Stimulated activated CD8-positive, alpha-beta memory T cell treated with anti-CD3 and anti-CD28 coated beads, Interleukin-12 subunit alpha, Interleukin-12 subunit beta, amount 100 ng/mL, for 1 hour (primary cell): Measurements from ENCODE around the gene PSRC1.

Experiments used
- DNase-seq: peaks from one replicate; pipeline ENCODE4 v3.0.0-alpha.2; 2020; ENCODE audit warnings: low read depth

PSRC1 gene

DNA sequence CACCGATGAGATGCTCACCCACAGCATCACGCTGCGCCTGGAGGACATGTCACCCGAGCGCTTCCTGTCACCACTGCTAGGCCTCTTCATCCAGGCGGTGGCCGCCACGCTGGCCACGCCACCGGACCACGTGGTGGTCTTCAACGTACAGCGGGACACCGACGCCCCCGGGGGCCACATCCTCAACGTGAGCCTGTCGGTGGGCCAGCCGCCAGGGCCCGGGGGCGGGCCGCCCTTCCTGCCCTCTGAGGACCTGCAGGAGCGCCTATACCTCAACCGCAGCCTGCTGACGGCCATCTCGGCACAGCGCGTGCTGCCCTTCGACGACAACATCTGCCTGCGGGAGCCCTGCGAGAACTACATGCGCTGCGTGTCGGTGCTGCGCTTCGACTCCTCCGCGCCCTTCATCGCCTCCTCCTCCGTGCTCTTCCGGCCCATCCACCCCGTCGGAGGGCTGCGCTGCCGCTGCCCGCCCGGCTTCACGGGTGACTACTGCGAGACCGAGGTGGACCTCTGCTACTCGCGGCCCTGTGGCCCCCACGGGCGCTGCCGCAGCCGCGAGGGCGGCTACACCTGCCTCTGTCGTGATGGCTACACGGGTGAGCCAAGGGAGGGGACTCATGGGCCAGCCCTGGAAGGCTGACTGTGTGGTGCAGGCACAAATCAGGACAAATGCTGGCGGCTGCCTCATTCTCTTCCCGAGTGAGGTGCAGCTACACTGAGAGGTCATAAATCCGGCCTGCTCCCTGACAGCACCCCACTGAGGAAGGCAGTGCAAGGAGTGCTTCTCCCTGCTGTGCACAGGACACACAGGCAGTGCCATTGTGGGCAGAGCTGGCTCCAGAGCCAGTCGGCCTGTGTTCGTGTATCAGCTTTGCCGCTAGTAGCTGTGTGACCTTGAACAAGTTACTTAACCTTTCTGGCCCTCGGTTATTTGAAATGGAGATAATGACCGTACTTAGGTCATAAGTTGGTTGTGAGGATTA, 24.2 kb downstream of the PSRC1 start:
- no peak for DNase-seq

GRCh38 chr1:109257682-109258421, 25.1 kb downstream of the PSRC1 start:
- DNase-seq: no peak

DNA sequence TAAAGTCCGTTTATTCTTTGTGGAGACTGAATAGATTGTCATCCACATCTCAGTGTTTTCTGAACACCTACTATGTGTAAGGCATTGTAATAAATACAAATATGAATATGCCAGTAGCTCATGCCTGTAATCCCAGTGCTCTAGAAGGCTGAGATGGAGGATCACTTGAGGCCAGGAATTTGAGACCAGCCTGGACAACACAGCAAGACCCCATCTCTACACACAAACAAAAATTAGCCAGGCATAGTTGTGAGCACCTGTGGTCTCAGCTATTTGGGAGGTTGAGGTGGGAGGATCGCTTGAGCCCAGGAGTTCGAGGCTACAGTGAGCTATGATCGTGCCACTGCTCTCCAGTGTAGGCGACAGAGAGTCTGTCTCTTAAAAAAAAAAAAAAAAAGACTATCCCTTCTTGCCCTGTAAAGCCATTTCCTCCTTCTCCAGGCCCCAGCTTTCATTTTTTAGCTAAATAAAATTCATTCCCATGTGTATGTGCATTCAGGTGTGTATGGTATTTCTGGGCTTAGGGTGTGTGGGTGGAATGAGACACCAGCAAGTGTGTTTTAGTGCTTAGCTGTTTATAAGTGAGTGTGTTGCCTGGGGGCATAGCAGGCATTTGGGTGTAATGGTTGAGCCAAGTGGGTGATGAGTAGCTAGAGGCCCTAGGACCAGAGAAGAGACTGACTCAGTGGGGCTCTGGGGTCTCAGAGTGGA, 25.8 kb downstream of the PSRC1 start:
- no peak for DNase-seq

GRCh38 chr1:109256085-109256484, 26.9 kb downstream of the PSRC1 start:
- DNase-seq: no peak

- no peak for DNase-seq
Observed at GRCh38 chr1:109255678-109256077, 27.3 kb downstream of the PSRC1 start.

DNA sequence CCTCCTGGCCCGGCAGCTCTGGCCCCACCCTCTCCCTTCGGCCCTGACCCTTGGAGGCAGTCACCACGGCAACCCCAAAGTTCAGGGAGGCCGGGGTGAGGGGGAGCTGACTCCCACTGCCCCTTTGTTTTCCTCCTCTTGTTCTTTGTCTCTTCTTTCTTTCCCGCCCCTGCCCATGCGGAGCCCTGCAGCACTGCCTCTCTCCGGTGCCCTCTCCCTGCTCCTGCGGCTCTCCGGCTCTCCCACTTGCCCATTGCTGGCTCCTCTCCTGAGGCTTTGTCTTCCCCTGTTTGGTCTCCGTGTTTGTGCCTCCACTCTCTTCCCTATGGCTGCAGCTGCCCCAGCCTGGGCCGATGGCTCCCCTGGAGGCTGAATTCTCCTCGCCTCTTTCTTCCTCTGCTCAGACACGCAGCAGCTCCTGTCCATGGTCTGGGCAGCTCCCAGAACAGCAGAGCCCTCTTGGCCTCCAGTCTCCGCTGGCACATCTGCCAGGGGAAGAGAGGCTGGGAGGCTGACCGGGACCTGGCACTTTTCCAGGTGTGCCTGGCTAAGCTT, 27.8 kb downstream of the PSRC1 start:
- no peak for DNase-seq

DNA sequence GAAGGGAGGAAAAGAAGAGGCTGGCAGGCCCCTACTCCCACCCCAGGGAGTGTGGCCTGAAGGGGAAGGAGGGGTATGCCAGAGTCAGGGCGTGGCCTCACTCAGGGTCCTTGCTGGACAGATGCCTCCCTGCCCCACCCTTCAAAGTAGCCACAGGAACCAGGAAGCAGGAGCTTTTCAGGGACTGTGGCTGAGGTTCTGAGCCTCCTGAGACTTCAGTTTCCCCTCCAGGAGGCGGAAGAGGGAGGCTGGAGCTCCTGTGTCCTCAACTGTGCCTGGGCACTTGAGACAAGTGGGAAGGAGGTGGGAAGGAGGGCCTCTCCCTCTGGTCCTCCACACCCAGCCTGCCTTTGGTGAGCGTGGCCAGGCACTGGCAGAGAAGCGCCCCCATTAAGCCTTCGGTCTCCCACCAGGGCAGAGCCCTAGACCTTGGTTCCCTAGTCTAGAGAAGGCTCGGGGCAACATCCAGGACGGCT, 28.3 kb downstream of the PSRC1 start:
- no peak for DNase-seq

- DNase-seq: no peak
Observed at GRCh38 chr1:109253803-109254620, 28.9 kb downstream of the PSRC1 start.

- no peak for DNase-seq
Observed at GRCh38 chr1:109252893-109253802, 29.8 kb downstream of the PSRC1 start.

GRCh38 chr1:109252167-109252892, 30.6 kb downstream of the PSRC1 start:
- DNase-seq: no peak

DNA sequence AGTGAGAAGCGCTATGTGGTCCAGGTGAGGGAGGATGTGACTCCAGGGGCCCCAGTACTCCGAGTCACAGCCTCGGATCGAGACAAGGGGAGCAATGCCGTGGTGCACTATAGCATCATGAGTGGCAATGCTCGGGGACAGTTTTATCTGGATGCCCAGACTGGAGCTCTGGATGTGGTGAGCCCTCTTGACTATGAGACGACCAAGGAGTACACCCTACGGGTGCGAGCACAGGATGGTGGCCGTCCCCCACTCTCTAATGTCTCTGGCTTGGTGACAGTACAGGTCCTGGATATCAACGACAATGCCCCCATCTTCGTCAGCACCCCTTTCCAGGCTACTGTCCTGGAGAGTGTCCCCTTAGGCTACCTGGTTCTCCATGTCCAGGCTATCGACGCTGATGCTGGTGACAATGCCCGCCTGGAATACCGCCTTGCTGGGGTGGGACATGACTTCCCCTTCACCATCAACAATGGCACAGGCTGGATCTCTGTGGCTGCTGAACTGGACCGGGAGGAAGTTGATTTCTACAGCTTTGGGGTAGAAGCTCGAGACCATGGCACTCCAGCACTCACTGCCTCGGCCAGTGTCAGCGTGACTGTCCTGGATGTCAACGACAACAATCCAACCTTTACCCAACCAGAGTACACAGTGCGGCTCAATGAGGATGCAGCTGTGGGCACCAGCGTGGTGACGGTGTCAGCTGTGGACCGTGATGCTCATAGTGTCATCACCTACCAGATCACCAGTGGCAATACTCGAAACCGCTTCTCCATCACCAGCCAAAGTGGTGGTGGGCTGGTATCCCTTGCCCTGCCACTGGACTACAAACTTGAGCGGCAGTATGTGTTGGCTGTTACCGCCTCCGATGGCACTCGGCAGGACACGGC, 31.4 kb downstream of the PSRC1 start:
- DNase-seq: no peak

DNA sequence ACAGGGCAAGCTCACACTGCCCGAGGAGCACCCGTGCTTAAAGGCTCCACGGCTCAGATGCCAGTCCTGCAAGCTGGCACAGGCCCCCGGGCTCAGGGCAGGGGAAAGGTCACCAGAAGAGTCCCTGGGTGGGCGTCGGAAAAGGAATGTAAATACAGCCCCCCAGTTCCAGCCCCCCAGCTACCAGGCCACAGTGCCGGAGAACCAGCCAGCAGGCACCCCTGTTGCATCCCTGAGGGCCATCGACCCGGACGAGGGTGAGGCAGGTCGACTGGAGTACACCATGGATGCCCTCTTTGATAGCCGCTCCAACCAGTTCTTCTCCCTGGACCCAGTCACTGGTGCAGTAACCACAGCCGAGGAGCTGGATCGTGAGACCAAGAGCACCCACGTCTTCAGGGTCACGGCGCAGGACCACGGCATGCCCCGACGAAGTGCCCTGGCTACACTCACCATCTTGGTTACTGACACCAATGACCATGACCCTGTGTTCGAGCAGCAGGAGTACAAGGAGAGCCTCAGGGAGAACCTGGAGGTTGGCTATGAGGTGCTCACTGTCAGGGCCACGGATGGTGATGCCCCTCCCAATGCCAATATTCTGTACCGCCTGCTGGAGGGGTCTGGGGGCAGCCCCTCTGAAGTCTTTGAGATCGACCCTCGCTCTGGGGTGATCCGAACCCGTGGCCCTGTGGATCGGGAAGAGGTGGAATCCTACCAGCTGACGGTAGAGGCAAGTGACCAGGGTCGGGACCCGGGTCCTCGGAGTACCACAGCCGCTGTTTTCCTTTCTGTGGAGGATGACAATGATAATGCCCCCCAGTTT, 32.3 kb downstream of the PSRC1 start:
- DNase-seq: no peak

GRCh38 chr1:109249654-109250401, 33.1 kb downstream of the PSRC1 start:
- no peak for DNase-seq

DNA sequence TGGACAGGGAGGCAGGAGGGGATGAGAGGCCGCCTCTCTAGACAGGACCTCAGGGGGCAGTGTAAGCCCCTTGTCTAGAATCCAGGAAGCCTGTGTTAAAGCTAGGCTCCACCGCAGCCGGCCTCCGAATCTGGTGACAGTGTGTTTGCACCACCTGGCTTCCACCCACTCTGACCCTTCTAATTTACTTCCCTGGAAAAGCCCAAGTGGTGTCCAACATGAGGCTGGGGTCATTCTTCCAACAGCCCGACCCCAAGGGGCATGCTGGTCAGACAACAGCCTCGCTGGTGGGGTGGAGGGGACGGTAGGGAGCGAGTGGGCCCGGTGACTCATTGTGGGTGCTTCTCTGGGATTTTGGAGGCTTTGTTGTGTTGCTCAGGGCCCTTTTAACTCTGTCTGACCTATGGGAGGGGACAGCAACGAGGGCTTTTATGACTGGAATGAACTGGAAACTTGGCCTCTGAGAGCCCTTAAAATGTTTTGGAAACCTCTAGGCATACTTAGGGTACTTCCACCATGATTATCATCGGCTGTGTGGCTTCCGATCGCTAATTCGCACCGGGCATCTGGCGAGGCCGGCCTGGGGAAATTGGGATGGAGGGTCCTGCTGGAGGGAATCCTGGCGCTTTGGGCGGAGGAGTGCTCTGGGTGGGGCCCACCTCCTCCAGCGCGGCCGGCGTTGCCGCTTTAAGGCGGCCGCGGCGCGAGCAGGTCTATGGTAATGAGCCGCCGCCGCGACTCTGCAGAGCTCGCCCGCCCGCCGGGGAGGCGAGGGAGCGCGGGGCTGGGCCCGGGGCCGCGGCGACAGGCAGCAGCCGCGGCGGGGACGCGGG, 33.9 kb downstream of the PSRC1 start, which contains the start of gene CELSR2:
Gene CELSR2 (plus strand): TSS at position 743 of the 833 bp plus-strand sequence. CDS start 541 bp downstream, outside the sequence.
- DNase-seq: peak; percentile 17

DNA sequence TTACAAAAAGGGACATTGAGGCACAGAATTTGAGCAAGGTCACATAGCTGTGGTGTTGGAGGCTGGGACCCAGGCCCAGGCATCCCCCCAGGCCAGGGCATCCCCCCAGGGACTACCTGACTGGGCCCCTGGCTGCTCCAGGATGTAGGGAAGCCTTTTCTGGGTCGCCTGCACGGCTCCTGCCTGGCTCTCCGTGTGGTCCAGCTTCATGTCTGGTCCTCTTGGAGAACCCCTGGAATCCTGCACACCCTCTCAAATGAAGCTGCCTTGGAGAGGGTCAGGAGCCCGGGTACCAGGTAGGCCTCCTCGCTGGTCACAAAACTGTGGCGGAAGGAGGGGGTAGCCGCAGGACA, 34.5 kb downstream of the PSRC1 start:
- DNase-seq: no peak
